IMR-90 (cell line): ENCODE data around the gene CCNB2. TPM values are rescaled to one million over a fixed set of nuclear protein-coding genes. Genes with fewer than 3 reads are reported as not detected.

Source experiments
- ATAC-seq: fragments of 200-7000 bp; cut with Tn5 transposase; 2 replicates; pipeline ENCODE4 v1.9.1; 2020; ENCODE audit warnings: low read depth, mild to moderate bottlenecking, moderate library complexity
- BruUV-seq: library from RNA; stranded (reverse); fragments of 400-500 nt; replicated peaks from 2 replicates; lab custom pipeline; 2021; lab: Mats Ljungman, UMichigan
- CTCF ChIA-PET: fragments of 300-600 bp; formaldehyde crosslinking; extraction: SDS; loops from one replicate; lab custom pipeline; 2021; ENCODE audit warnings: antibody characterized with exemption; lab: Yijun Ruan, JAX
- POLR2A ChIA-PET: fragments of 300-600 bp; sonication (Branson Sonifier 250); formaldehyde crosslinking; loops from one replicate; lab custom pipeline; 2022; ENCODE audit warnings: antibody characterized with exemption; ENCODE audit not compliant: unreplicated experiment; lab: Charles Lee
- DNase-seq: peaks from one replicate; pipeline ENCODE4 v3.0.0; 2013
- H2AFZ ChIP-seq: replicated peaks from 2 replicates; pipeline ENCODE3; 2013; ENCODE audit warnings: low read length, mild to moderate bottlenecking; ENCODE audit not compliant: poor library complexity
- H2AK5ac ChIP-seq: 2 replicates; pipeline ENCODE4 v1.6.1; 2013; ENCODE audit warnings: low read depth, low read length, inconsistent platforms
- H2AK9ac ChIP-seq: replicated peaks from 2 replicates; pipeline ENCODE3; 2013; ENCODE audit warnings: mild to moderate bottlenecking, low read depth, low read length, moderate library complexity; ENCODE audit not compliant: poor library complexity
- H2BK120ac ChIP-seq: 2 replicates; pipeline ENCODE4 v1.6.1; 2013; ENCODE audit warnings: low read depth, low read length, inconsistent platforms
- H2BK15ac ChIP-seq: 3 replicates; pipeline ENCODE4 v1.6.1; 2013; ENCODE audit warnings: low read depth, low read length, inconsistent platforms
- H2BK20ac ChIP-seq: 2 replicates; pipeline ENCODE4 v1.6.1; 2013; ENCODE audit warnings: low read depth, mild to moderate bottlenecking, inconsistent platforms, low read length, moderate library complexity
- H2BK5ac ChIP-seq: 2 replicates; pipeline ENCODE4 v1.6.1; 2013; ENCODE audit warnings: mild to moderate bottlenecking, low read depth, low read length, inconsistent platforms; ENCODE audit not compliant: poor library complexity, severe bottlenecking
- H3K14ac ChIP-seq: replicated peaks from 2 replicates; pipeline ENCODE4 v1.6.1; 2013; ENCODE audit warnings: low read depth, low read length, inconsistent platforms
- H3K18ac ChIP-seq: 2 replicates; pipeline ENCODE4 v1.6.1; 2013; ENCODE audit warnings: low read depth, low read length, control low read depth
- H3K23ac ChIP-seq: 2 replicates; pipeline ENCODE4 v1.6.1; 2013; ENCODE audit warnings: low read depth, low read length, inconsistent platforms
- H3K27ac ChIP-seq: 2 replicates; pipeline ENCODE4 v1.5.1; 2013; ENCODE audit warnings: mild to moderate bottlenecking, control low read depth, low read length; ENCODE audit not compliant: insufficient read depth
- H3K27me3 ChIP-seq: 2 replicates; pipeline ENCODE4 v1.6.1; 2013; ENCODE audit warnings: low read length; ENCODE audit not compliant: control insufficient read depth, insufficient read depth
- H3K36me3 ChIP-seq: 2 replicates; pipeline ENCODE4 v1.6.1; 2013; ENCODE audit warnings: low read length, mixed read lengths; ENCODE audit not compliant: control insufficient read depth, insufficient read depth
- H3K4ac ChIP-seq: 2 replicates; pipeline ENCODE4 v1.6.1; 2013; ENCODE audit warnings: low read depth, low read length, inconsistent platforms
- H3K4me1 ChIP-seq: 2 replicates; pipeline ENCODE4 v1.6.1; 2013; ENCODE audit warnings: low read length, mixed read lengths; ENCODE audit not compliant: control insufficient read depth, insufficient read depth
- H3K4me2 ChIP-seq: 2 replicates; pipeline ENCODE4 v1.6.1; 2013; ENCODE audit warnings: low read depth, mild to moderate bottlenecking, control low read depth, low read length, moderate library complexity
- H3K4me3 ChIP-seq: 2 replicates; pipeline ENCODE4 v1.5.1; 2013; ENCODE audit warnings: low read depth, mild to moderate bottlenecking, control low read depth, low read length, moderate library complexity; ENCODE audit not compliant: insufficient read depth
- H3K56ac ChIP-seq: 2 replicates; pipeline ENCODE4 v1.6.1; 2013; ENCODE audit warnings: low read length, inconsistent platforms; ENCODE audit not compliant: insufficient read depth; ENCODE audit errors: extremely low read depth
- H3K79me1 ChIP-seq, 2 experiments: 2 replicates each; pipeline ENCODE4 v1.6.1; 2013; ENCODE audit warnings: low read length in 2 of 2, inconsistent platforms in 1 of 2, low read depth in 1 of 2
- H3K9ac ChIP-seq: 2 replicates; pipeline ENCODE4 v1.6.1; 2013; ENCODE audit warnings: low read depth, low read length, control low read depth
- H3K9me1 ChIP-seq: 2 replicates; pipeline ENCODE4 v1.6.1; 2013; ENCODE audit warnings: low read length, inconsistent platforms; ENCODE audit not compliant: insufficient read depth
- H3K9me3 ChIP-seq: 2 replicates; pipeline ENCODE4 v1.6.1; 2013; ENCODE audit warnings: low read length; ENCODE audit not compliant: control insufficient read depth, insufficient read depth
- H4K20me1 ChIP-seq: 2 replicates; pipeline ENCODE4 v1.6.1; 2013; ENCODE audit warnings: low read length, inconsistent platforms; ENCODE audit not compliant: insufficient read depth
- H4K5ac ChIP-seq: 2 replicates; pipeline ENCODE4 v1.6.1; 2013; ENCODE audit warnings: mild to moderate bottlenecking, low read depth, low read length, control low read depth
- H4K8ac ChIP-seq, 2 experiments: 2 replicates each; pipeline ENCODE4 v1.6.1; 2013; ENCODE audit warnings: low read depth in 2 of 2, low read length in 2 of 2, control low read depth in 1 of 2, inconsistent platforms in 1 of 2
- H4K91ac ChIP-seq: 2 replicates; pipeline ENCODE4 v1.6.1; 2013; ENCODE audit warnings: low read depth, low read length, inconsistent platforms; ENCODE audit not compliant: insufficient read depth
- FOS ChIP-seq: fragments of 150-350 bp; IDR thresholded peaks from 2 replicates; pipeline ENCODE4 v1.6.1; 2016; ENCODE audit warnings: low read depth, low read length
- MAZ ChIP-seq: IDR thresholded peaks from 2 replicates; pipeline ENCODE4 v1.6.1; 2012; ENCODE audit warnings: low read depth, mild to moderate bottlenecking, low read length, improper control_type of control experiment, moderate library complexity, borderline replicate concordance
- MXI1 ChIP-seq: IDR thresholded peaks from 2 replicates; pipeline ENCODE4 v1.6.1; 2012; ENCODE audit warnings: low read depth, mild to moderate bottlenecking, low read length, moderate library complexity, borderline replicate concordance
- NFE2L2 ChIP-seq: fragments of 150-350 bp; IDR thresholded peaks from 2 replicates; pipeline ENCODE4 v1.6.1; 2016; ENCODE audit warnings: low read depth, mild to moderate bottlenecking, low read length
- POLR2A ChIP-seq: IDR thresholded peaks from 2 replicates; pipeline ENCODE4 v1.6.1; 2012; ENCODE audit warnings: mild to moderate bottlenecking, low read depth, low read length
- SMC3 ChIP-seq: fragments of 150-350 bp; IDR thresholded peaks from 2 replicates; pipeline ENCODE4 v1.6.1; 2016; ENCODE audit warnings: low read depth, mild to moderate bottlenecking, antibody characterized with exemption, low read length, moderate library complexity
- WGBS, 2 experiments: methylation state at CpG; one replicate each; pipeline versions ENCODE4 v1.1.5 to v1.1.7; 2013; ENCODE audit warnings: missing lambda C conversion rate in 2 of 2; ENCODE audit not compliant: insufficient read length in 1 of 2; ENCODE audit errors: extremely low coverage in 2 of 2; 5-methylcytosine and 5-hydroxymethylcytosine counted together
- dilution Hi-C: fragments of 300-500 bp; cut with HindIII; formaldehyde crosslinking; loops from one replicate; pipeline ENCODE4 v1.14.3; 2018; ENCODE audit warnings: low sequenced_read_pairs; ENCODE audit not compliant: unreplicated experiment
- in situ Hi-C: fragments of 300-500 bp; cut with MboI; formaldehyde crosslinking; loops from 3 replicates; pipeline ENCODE4 v1.14.3; 2019; ENCODE audit warnings: low sequenced_read_pairs, inconsistent platforms, mixed read lengths
- intact Hi-C: fragments of 100-400 bp; cut with micrococcal nuclease; formaldehyde crosslinking; loops from 2 replicates; pipeline ENCODE4 v1.10.0; 2022
- polyA plus RNA-seq, 3 experiments: library from polyadenylated mRNA; depleted of rRNA; stranded (reverse); fragments of >200 nt; gene quantifications; 2 replicates each; pipeline ENCODE4 v1.2.3, GENCODE V29; 2012; ENCODE audit warnings: low replicate concordance in 1 of 3
- total RNA-seq: library from RNA; depleted of rRNA; stranded (reverse); fragments of >200 nt; gene quantifications from 2 replicates; pipeline ENCODE4 v1.2.3, GENCODE V29; 2012
- TF ChIP-seq, protein P1 (sequence below): fragments of 150-350 bp; IDR thresholded peaks from 2 replicates; pipeline ENCODE4 v1.6.1; 2017; ENCODE audit warnings: mild to moderate bottlenecking, antibody characterized with exemption, low read length, low read depth

The CCNB2 gene
- total and polyA plus RNA-seq, 2 of the 4 experiments (the other 2 are of a cell fraction), result 52.5 to 54.6 TPM

DNA sequence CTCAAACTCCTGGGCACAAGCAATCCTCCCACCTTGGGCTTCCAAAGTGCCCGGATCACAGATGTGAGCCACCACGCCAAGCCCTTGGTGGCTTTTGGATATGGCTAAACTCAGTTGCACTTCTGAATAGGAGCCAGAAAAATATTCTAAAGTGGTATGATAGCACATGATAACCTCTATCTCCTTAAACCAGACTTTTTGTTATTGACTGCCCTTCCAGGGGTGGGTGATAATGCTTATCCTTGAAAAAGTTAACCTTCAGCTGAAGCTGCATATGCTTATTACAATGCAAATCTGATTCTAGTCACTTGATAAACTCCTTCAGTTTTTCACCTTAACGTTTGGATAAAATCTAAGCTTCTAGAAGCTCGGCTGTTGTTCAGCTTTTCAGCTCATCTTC lies 6.3 kb downstream of the CCNB2 start:
- BruUV-seq, result no TSS peak
- DNase-seq, result no peak
- H4K8ac ChIP-seq, result no peak overlapping the region

More for the DNA sequence above, 6.3 kb downstream of the CCNB2 start:
- Histone ChIP-seq H4K91ac (no peak overlapping the region), H3K9me1 (no peaks in the 10 kb centered on the region), H3K18ac (no peak overlapping the region), H3K9ac (no peak overlapping the region), H3K36me3 (peaks cover 2% of the 10 kb centered on the region; the same call in 1 of the 2 replicates), H2BK5ac (no peak overlapping the region), H3K4ac (no peak overlapping the region), H3K79me1 (peaks cover 34 to 48% of the 10 kb centered on the region in 2 experiments), H2BK15ac (no peak overlapping the region), H2BK120ac (no peak overlapping the region), H3K27ac (no peak overlapping the region), H3K4me2 (no peak overlapping the region), H3K4me1 (no peaks in the 10 kb centered on the region), H3K56ac (no peak overlapping the region), H3K27me3 (no peaks in the 10 kb centered on the region), H4K20me1 (no peaks in the 10 kb centered on the region), H3K14ac (no peak overlapping the region), H2AFZ (no peak overlapping the region), H2AK9ac (no peak overlapping the region), H3K9me3 (no peaks in the 10 kb centered on the region), H4K5ac (no peak overlapping the region), H2BK20ac (no peak overlapping the region), H2AK5ac (no peak overlapping the region), H3K4me3 (no peak overlapping the region), H3K23ac (no peak overlapping the region)
- dilution Hi-C loops, result no loop called here
- 92% methylated on average over 2 of the region's 4 CpGs; no CpG with 5 or more reads in 1 of the 2 experiments for WGBS, 2 experiments
- in situ Hi-C loops, result no loop called here
- no peak for ATAC-seq
- ChIA-PET POLR2A (no interaction called here), CTCF (interaction anchor here (0.6 kb wide), 1 partner anchor 19 kb away, joined by 6 read pairs; no protein-coding TSS in a partner anchor)
- intact Hi-C loops, result no loop called here
- TF ChIP-seq NFE2L2, result no peak
- no peak for TF ChIP-seq POLR2A
- TF ChIP-seq FOS, result no peak
- TF ChIP-seq, protein P1, sequence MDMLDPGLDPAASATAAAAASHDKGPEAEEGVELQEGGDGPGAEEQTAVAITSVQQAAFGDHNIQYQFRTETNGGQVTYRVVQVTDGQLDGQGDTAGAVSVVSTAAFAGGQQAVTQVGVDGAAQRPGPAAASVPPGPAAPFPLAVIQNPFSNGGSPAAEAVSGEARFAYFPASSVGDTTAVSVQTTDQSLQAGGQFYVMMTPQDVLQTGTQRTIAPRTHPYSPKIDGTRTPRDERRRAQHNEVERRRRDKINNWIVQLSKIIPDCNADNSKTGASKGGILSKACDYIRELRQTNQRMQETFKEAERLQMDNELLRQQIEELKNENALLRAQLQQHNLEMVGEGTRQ, result no peak
- TF ChIP-seq SMC3, result no peak
- no peak for TF ChIP-seq MAZ
- no peak for TF ChIP-seq MXI1
